Measurements from ENCODE around the gene CLBA1.
"Not testable (repeated sequence)": the region's sequence is repeated elsewhere in the genome, so short reads cannot be mapped to it uniquely, and the experiment has no call there.

- TF ChIP-seq EZH2 (IDR thresholded peaks at IDR 0.05; ENCODE audit: insufficient read depth, poor library complexity, severe bottlenecking); EZH2phosphoT487 (IDR thresholded peaks at IDR 0.05; ENCODE audit: insufficient read depth, low read depth): not testable (repeated sequence)
These were observed 41.0 kb upstream of the CLBA1 start for GRCh38 chr14:104944436-104945205.

All from GM23248 (cell line).